ENCODE data around the gene PDE4B.
"Not testable (repeated sequence)": the region's sequence is repeated elsewhere in the genome, so short reads cannot be mapped to it uniquely, and the experiment has no call there.

Gene PDE4B

GRCh38 chr1:65814752-65815151, 22.1 kb downstream of the PDE4B start:
- DNase-seq (ENCODE audit: low read depth in 2 of 2): no peak

GRCh38 chr1:65817891-65818290, 25.2 kb downstream of the PDE4B start:
- DNase-seq (ENCODE audit: low read depth in 2 of 2): no peak

- DNase-seq (ENCODE audit: low read depth in 2 of 2): no peak
Observed at GRCh38 chr1:65818966-65819365, 26.3 kb downstream of the PDE4B start.

GRCh38 chr1:65820983-65821382, 28.3 kb downstream of the PDE4B start:
- DNase-seq (ENCODE audit: low read depth in 2 of 2): no peak

- DNase-seq (ENCODE audit: low read depth in 2 of 2): no peak
Observed at GRCh38 chr1:65821386-65821785, 28.7 kb downstream of the PDE4B start.

- DNase-seq (ENCODE audit: low read depth in 2 of 2): no peak
Observed at GRCh38 chr1:65824103-65824502, 31.4 kb downstream of the PDE4B start.

GRCh38 chr1:65825741-65826140, 33.0 kb downstream of the PDE4B start:
- DNase-seq (ENCODE audit: low read depth in 2 of 2): no peak

- no peak for DNase-seq (ENCODE audit: low read depth in 2 of 2)
Observed at GRCh38 chr1:65826782-65827181, 34.1 kb downstream of the PDE4B start.

GRCh38 chr1:65827346-65827745, 34.7 kb downstream of the PDE4B start:
- no peak for DNase-seq (ENCODE audit: low read depth in 2 of 2)

- no peak for DNase-seq (ENCODE audit: low read depth in 2 of 2)
Observed at GRCh38 chr1:65830306-65830705, 37.6 kb downstream of the PDE4B start.

- no peak for DNase-seq (ENCODE audit: low read depth in 2 of 2)
Observed at GRCh38 chr1:65832296-65832695, 39.6 kb downstream of the PDE4B start.

- DNase-seq (ENCODE audit: low read depth in 2 of 2): no peak
Observed at GRCh38 chr1:65836686-65837085, 44.0 kb downstream of the PDE4B start.

- no peak for DNase-seq (ENCODE audit: low read depth in 2 of 2)
Observed at GRCh38 chr1:65840683-65841082, 48.0 kb downstream of the PDE4B start.

- no peak for DNase-seq (ENCODE audit: low read depth in 2 of 2)
Observed at GRCh38 chr1:65844296-65844695, 51.6 kb downstream of the PDE4B start.

GRCh38 chr1:65844821-65845534, 52.3 kb downstream of the PDE4B start:
- DNase-seq (ENCODE audit: low read depth in 2 of 2): no peak

GRCh38 chr1:65845535-65846060, 52.9 kb downstream of the PDE4B start:
- DNase-seq (ENCODE audit: low read depth in 2 of 2): no peak

- no peak for DNase-seq (ENCODE audit: low read depth in 2 of 2)
Observed at GRCh38 chr1:65846866-65847265, 54.2 kb downstream of the PDE4B start.

- no peak for DNase-seq (ENCODE audit: low read depth in 2 of 2)
Observed at GRCh38 chr1:65850281-65850680, 57.6 kb downstream of the PDE4B start.

GRCh38 chr1:65856591-65856990, 63.9 kb downstream of the PDE4B start:
- not testable (repeated sequence) for DNase-seq (ENCODE audit: low read depth in 2 of 2)

GRCh38 chr1:65866439-65866838, 73.7 kb downstream of the PDE4B start:
- no peak for DNase-seq (ENCODE audit: low read depth in 2 of 2)

GRCh38 chr1:65872301-65872700, 79.6 kb downstream of the PDE4B start:
- no peak for DNase-seq (ENCODE audit: low read depth in 2 of 2)

GRCh38 chr1:65878342-65878741, 85.6 kb downstream of the PDE4B start:
- not testable (repeated sequence) for DNase-seq (ENCODE audit: low read depth in 2 of 2)

- DNase-seq (ENCODE audit: low read depth in 2 of 2): no peak
Observed at GRCh38 chr1:65880611-65881010, 87.9 kb downstream of the PDE4B start.

- no peak for DNase-seq (ENCODE audit: low read depth in 2 of 2)
Observed at GRCh38 chr1:65881067-65881594, 88.4 kb downstream of the PDE4B start.
